HCT116 (cell line): Measurements from ENCODE around the gene PRKD3. TPM values are rescaled to one million over a fixed set of nuclear protein-coding genes. Genes with fewer than 3 reads are reported as not detected.

Source experiments
- ATAC-seq: fragments of 200-7000 bp; cut with Tn5 transposase; 2 replicates; pipeline ENCODE4 v1.9.1; 2020; ENCODE audit warnings: mild to moderate bottlenecking, moderate library complexity
- BruUV-seq: library from RNA; stranded (reverse); fragments of 400-500 nt; replicated peaks from 2 replicates; lab custom pipeline; 2021; lab: Mats Ljungman, UMichigan
- CTCF ChIA-PET: fragments of 300-600 bp; sonication (Branson Sonifier 250); formaldehyde crosslinking; loops from one replicate; lab custom pipeline; 2021; ENCODE audit warnings: antibody characterized with exemption; lab: Charles Lee
- POLR2A ChIA-PET: fragments of 300-600, 350-600 bp; sonication (Branson Sonifier 250); formaldehyde crosslinking; loops from one replicate; lab custom pipeline; 2021; ENCODE audit warnings: antibody characterized with exemption; lab: Charles Lee
- RAD21 ChIA-PET, 2 experiments: fragments of 300-600 bp; sonication (Branson Sonifier 250); formaldehyde crosslinking; loops; one replicate each; lab custom pipeline; 2023; ENCODE audit warnings: low total read pairs in 2 of 2; ENCODE audit not compliant: uncharacterized antibody in 2 of 2, unreplicated experiment in 2 of 2, low non-redundant PET in 1 of 2; lab: Charles Lee
- DNase-seq: peaks from one replicate; pipeline ENCODE4 v3.0.0-alpha.2; 2010; ENCODE audit warnings: low read depth, low spot score
- H2AFZ ChIP-seq: fragments of 200-600 bp; shearing (Covaris generic), sonication (generic); 2 replicates; pipeline ENCODE4 v1.6.1; 2017; ENCODE audit warnings: low read depth, mixed run types, mixed read lengths, antibody characterized with exemption, low read length; ENCODE audit not compliant: poor library complexity, severe bottlenecking
- H3K27ac ChIP-seq: 2 replicates; pipeline ENCODE4 v1.5.1; 2012; ENCODE audit warnings: low read depth, low read length
- H3K27me3 ChIP-seq: fragments of 200-600 bp; sonication (generic); 2 replicates; pipeline ENCODE4 v1.6.1; 2016; ENCODE audit warnings: mixed run types, low read length, mixed read lengths; ENCODE audit not compliant: insufficient read depth
- H3K36me3 ChIP-seq, 2 experiments: fragments of 200-500 bp in 1 of 2; fragments of 200-600 bp in 1 of 2; sonication (Bioruptor generic) in 1 of 2; sonication (generic) in 1 of 2; 2 replicates each; pipeline versions ENCODE4 v1.5.1 to v1.6.1; 2014 to 2016; ENCODE audit warnings: low read length in 2 of 2, inconsistent platforms in 1 of 2, mixed read lengths in 1 of 2, mixed run types in 1 of 2; ENCODE audit not compliant: insufficient read depth in 2 of 2, control insufficient read depth in 1 of 2
- H3K4me1 ChIP-seq, 2 experiments: fragments of 200-600 bp in 1 of 2; sonication (generic) in 1 of 2; 2 replicates each; pipeline versions ENCODE4 v1.5.1 to v1.6.1; 2012 to 2017; ENCODE audit warnings: low read length in 2 of 2, inconsistent platforms in 1 of 2, mild to moderate bottlenecking in 1 of 2, mixed read lengths in 1 of 2, mixed run types in 1 of 2, moderate library complexity in 1 of 2; ENCODE audit not compliant: insufficient read depth in 2 of 2, control insufficient read depth in 1 of 2
- H3K4me2 ChIP-seq: fragments of 200-600 bp; sonication (generic); 2 replicates; pipeline ENCODE4 v1.6.1; 2017; ENCODE audit warnings: mixed run types, low read length, mixed read lengths
- H3K4me3 ChIP-seq, 2 experiments: fragments of 200-600 bp in 1 of 2; sonication (generic) in 1 of 2; replicated peaks in 1 of 2; 2 replicates each; pipeline ENCODE4 v1.5.1; 2011 to 2016; ENCODE audit warnings: low read length in 2 of 2, control low read depth in 1 of 2, low read depth in 1 of 2, mild to moderate bottlenecking in 1 of 2, mixed read lengths in 1 of 2, mixed run types in 1 of 2
- H3K79me2 ChIP-seq: fragments of 200-600 bp; sonication (generic); 2 replicates; pipeline ENCODE4 v1.6.1; 2017; ENCODE audit warnings: mild to moderate bottlenecking, mixed run types, low read length, moderate library complexity, mixed read lengths; ENCODE audit not compliant: insufficient read depth
- H3K9ac ChIP-seq: fragments of 200-600 bp; sonication (generic); 2 replicates; pipeline ENCODE4 v1.6.1; 2016; ENCODE audit warnings: low read length, mixed read lengths
- H3K9me2 ChIP-seq: fragments of 200-600 bp; sonication (generic), shearing (Covaris generic); 2 replicates; pipeline ENCODE4 v1.6.1; 2017; ENCODE audit warnings: mixed run types, mild to moderate bottlenecking, moderate library complexity; ENCODE audit not compliant: insufficient read depth
- H3K9me3 ChIP-seq, 2 experiments: fragments of 200-500 bp in 1 of 2; fragments of 200-600 bp in 1 of 2; sonication (Bioruptor generic) in 1 of 2; sonication (generic) in 1 of 2; 2 replicates each; pipeline ENCODE4 v1.6.1; 2014 to 2017; ENCODE audit warnings: low read length in 2 of 2, mixed read lengths in 2 of 2, inconsistent platforms in 1 of 2, low read depth in 1 of 2, mild to moderate bottlenecking in 1 of 2, mixed run types in 1 of 2, moderate library complexity in 1 of 2; ENCODE audit not compliant: control insufficient read depth in 1 of 2, insufficient read depth in 1 of 2
- H4K20me1 ChIP-seq: fragments of 200-600 bp; sonication (generic), shearing (Covaris generic); 2 replicates; pipeline ENCODE4 v1.6.1; 2017; ENCODE audit warnings: mixed run types, mild to moderate bottlenecking, moderate library complexity; ENCODE audit not compliant: insufficient read depth
- CBX3 ChIP-seq: IDR thresholded peaks from 2 replicates; pipeline ENCODE4 v1.6.1; 2012; ENCODE audit warnings: low read depth
- EGR1 ChIP-seq: IDR thresholded peaks from 2 replicates; pipeline ENCODE4 v1.6.1; 2012; ENCODE audit warnings: low read depth
- ELF1 ChIP-seq: IDR thresholded peaks from 2 replicates; pipeline ENCODE4 v1.6.1; 2012; ENCODE audit warnings: low read depth, borderline replicate concordance
- EZH2 ChIP-seq: fragments of 200-600 bp; sonication (generic); IDR thresholded peaks from 2 replicates; pipeline ENCODE4 v1.6.1; 2017; ENCODE audit warnings: antibody characterized with exemption, mixed run types
- FOSL1 ChIP-seq: IDR thresholded peaks from 2 replicates; pipeline ENCODE4 v1.6.1; 2012; ENCODE audit warnings: low read depth
- JUND ChIP-seq: IDR thresholded peaks from 2 replicates; pipeline ENCODE4 v1.6.1; 2012
- POLR2A ChIP-seq: IDR thresholded peaks from 2 replicates; pipeline ENCODE4 v1.7.0; 2011; ENCODE audit warnings: borderline replicate concordance; ENCODE audit not compliant: insufficient read depth, insufficient read length; ENCODE audit errors: extremely low read depth
- RAD21 ChIP-seq: IDR thresholded peaks from 2 replicates; pipeline ENCODE4 v1.6.1; 2012; ENCODE audit warnings: low read depth, mild to moderate bottlenecking
- SIN3A ChIP-seq: IDR thresholded peaks from 2 replicates; pipeline ENCODE4 v1.6.1; 2012; ENCODE audit warnings: low read depth
- SP1 ChIP-seq: IDR thresholded peaks from 2 replicates; pipeline ENCODE4 v1.6.1; 2012; ENCODE audit warnings: low read depth
- SRF ChIP-seq: IDR thresholded peaks from 2 replicates; pipeline ENCODE4 v1.6.1; 2012; ENCODE audit warnings: low read depth
- YY1 ChIP-seq: IDR thresholded peaks from 2 replicates; pipeline ENCODE4 v1.6.1; 2011; ENCODE audit warnings: low read length, low read depth, moderate library complexity, mild to moderate bottlenecking; ENCODE audit not compliant: insufficient replicate concordance; ENCODE audit errors: extremely low read depth
- ZFX ChIP-seq: fragments of 450-650 bp; IDR thresholded peaks from 2 replicates; pipeline ENCODE4 v1.6.1; 2017
- intact Hi-C: fragments of 100-400 bp; cut with micrococcal nuclease; formaldehyde crosslinking; loops from 2 replicates; pipeline ENCODE4 v1.10.0; 2022
- total RNA-seq: library from RNA; stranded (reverse); gene quantifications from one replicate; pipeline ENCODE4 v1.2.1, GENCODE V29; 2021; ENCODE audit not compliant: unreplicated experiment
- TF ChIP-seq, protein P1 (sequence below): IDR thresholded peaks from 2 replicates; pipeline ENCODE4 v1.6.1; 2012
- TF ChIP-seq, protein P2 (sequence below): IDR thresholded peaks from 2 replicates; pipeline ENCODE4 v1.6.1; 2011; ENCODE audit warnings: mild to moderate bottlenecking, low read length, moderate library complexity; ENCODE audit not compliant: insufficient replicate concordance; ENCODE audit errors: extremely low read depth
- TF ChIP-seq, protein P3 (sequence below): IDR thresholded peaks from 2 replicates; pipeline ENCODE4 v1.6.1; 2012; ENCODE audit warnings: low read depth

PRKD3 gene
- total RNA-seq, 1 experiment from 2014 or later: 13.9 TPM

DNA sequence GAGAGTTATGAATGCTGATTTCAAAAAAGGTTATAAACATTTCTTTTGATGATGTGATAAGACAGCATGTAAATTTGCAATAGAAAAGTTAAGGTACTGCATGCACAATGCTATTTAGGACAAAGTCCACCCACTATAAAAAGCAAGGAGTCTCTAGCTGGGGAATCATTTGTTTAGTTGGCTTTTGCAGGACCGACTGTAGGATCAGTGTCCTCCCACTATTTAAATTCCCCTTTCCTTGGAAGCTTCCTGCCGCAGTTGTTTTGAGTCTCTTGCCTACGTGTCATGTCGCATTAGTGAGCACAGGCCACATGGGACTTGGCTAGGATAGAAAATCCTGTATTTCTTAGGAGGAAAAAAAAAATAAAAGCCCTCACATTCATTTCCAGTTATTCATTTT is 32.9 kb upstream of the PRKD3 start:
- CTCF ChIA-PET: no interaction called here
- intact Hi-C loops: no loop called here
- Histone ChIP-seq H3K27ac (no peak overlapping the region), H2AFZ (no peak overlapping the region), H3K79me2 (no peaks in the 10 kb centered on the region), H3K4me1 (no peaks in the 10 kb centered on the region), H3K9ac (no peak overlapping the region), H3K4me3 (no peak overlapping the region), H3K9me2 (no peaks in the 10 kb centered on the region), H3K36me3 (no peaks in the 10 kb centered on the region), H3K4me2 (no peak overlapping the region), H4K20me1 (no peaks in the 10 kb centered on the region), H3K27me3 (peaks cover 10% of the 10 kb centered on the region; the same call in 1 of the 2 replicates), H3K9me3 (no peaks in the 10 kb centered on the region)
- no TSS peak for BruUV-seq
- no peak for DNase-seq
- RAD21 ChIA-PET: no interaction called here
- TF ChIP-seq, protein P1, sequence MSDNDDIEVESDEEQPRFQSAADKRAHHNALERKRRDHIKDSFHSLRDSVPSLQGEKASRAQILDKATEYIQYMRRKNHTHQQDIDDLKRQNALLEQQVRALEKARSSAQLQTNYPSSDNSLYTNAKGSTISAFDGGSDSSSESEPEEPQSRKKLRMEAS: no peak
- TF ChIP-seq SRF (no peak), SIN3A (no peak), JUND (no peak), CBX3 (no peak), EZH2 (no peak), FOSL1 (no peak), ZFX (no peak), ELF1 (no peak), YY1 (no peak), POLR2A (no peak), SP1 (no peak), EGR1 (no peak), RAD21 (no peak)
- TF ChIP-seq, protein P2, sequence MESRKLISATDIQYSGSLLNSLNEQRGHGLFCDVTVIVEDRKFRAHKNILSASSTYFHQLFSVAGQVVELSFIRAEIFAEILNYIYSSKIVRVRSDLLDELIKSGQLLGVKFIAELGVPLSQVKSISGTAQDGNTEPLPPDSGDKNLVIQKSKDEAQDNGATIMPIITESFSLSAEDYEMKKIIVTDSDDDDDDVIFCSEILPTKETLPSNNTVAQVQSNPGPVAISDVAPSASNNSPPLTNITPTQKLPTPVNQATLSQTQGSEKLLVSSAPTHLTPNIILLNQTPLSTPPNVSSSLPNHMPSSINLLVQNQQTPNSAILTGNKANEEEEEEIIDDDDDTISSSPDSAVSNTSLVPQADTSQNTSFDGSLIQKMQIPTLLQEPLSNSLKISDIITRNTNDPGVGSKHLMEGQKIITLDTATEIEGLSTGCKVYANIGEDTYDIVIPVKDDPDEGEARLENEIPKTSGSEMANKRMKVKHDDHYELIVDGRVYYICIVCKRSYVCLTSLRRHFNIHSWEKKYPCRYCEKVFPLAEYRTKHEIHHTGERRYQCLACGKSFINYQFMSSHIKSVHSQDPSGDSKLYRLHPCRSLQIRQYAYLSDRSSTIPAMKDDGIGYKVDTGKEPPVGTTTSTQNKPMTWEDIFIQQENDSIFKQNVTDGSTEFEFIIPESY: no peak
- TF ChIP-seq, protein P3, sequence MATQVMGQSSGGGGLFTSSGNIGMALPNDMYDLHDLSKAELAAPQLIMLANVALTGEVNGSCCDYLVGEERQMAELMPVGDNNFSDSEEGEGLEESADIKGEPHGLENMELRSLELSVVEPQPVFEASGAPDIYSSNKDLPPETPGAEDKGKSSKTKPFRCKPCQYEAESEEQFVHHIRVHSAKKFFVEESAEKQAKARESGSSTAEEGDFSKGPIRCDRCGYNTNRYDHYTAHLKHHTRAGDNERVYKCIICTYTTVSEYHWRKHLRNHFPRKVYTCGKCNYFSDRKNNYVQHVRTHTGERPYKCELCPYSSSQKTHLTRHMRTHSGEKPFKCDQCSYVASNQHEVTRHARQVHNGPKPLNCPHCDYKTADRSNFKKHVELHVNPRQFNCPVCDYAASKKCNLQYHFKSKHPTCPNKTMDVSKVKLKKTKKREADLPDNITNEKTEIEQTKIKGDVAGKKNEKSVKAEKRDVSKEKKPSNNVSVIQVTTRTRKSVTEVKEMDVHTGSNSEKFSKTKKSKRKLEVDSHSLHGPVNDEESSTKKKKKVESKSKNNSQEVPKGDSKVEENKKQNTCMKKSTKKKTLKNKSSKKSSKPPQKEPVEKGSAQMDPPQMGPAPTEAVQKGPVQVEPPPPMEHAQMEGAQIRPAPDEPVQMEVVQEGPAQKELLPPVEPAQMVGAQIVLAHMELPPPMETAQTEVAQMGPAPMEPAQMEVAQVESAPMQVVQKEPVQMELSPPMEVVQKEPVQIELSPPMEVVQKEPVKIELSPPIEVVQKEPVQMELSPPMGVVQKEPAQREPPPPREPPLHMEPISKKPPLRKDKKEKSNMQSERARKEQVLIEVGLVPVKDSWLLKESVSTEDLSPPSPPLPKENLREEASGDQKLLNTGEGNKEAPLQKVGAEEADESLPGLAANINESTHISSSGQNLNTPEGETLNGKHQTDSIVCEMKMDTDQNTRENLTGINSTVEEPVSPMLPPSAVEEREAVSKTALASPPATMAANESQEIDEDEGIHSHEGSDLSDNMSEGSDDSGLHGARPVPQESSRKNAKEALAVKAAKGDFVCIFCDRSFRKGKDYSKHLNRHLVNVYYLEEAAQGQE: no peak
- POLR2A ChIA-PET: no interaction called here
- no peak for ATAC-seq
